DMS 273 (cell line): ENCODE measurements around the gene HNRNPCL2.
"Not testable (repeated sequence)": the region's sequence is repeated elsewhere in the genome, so short reads cannot be mapped to it uniquely, and the experiment has no call there.

Experiments
- DNase-seq: peaks from one replicate; lab custom pipeline; 2025; ENCODE audit not compliant: unreplicated experiment; lab: John Stamatoyannopoulos, UW

The HNRNPCL2 gene

DNA sequence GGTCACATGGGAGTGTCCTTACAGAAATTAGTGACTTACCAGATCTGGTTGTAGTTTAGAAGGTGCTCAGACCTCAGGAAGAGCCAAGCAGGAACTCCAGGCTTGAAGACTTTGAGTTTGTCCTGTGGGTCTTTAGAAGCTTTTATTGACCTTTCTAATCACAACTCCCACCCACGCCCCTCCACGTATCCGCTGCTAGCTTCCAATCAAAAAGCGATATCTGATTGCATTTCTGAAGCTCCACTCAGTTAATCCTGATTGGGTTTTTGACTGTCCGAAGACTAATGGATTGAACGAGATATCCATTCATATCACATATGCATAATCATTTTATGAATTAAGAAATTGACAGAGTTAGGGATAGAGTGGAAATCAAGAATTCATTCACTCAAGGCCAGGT is at the start of gene HNRNPCL2:
TSS of gene HNRNPCL2 (minus strand) at position 101 of the 400 bp plus-strand sequence. CDS start 454 bp downstream, outside the sequence.
- not testable (repeated sequence) for DNase-seq

DNA sequence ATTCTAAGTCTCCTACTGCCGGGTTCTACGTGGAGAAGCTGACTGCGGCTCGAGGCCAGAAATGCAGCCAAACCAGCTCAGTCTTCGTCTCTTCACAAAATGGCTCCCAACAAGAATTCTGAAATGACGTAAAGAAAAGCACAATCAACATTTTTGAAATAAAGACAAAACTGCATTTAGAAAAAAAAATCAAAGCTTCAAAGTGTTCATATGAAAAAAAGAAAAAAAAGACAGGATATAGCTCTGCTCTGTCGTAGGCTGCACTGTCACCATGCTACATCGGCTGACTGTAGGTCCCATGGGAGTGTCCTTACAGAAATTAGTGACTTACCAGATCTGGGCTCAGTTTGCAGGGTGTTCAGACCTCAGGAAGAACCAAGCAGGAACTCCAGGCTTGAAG is 48.9 kb upstream of the HNRNPCL2 start, which contains the start of gene HNRNPCL4:
TSS of gene HNRNPCL4 (minus strand) at position 101 of the 400 bp plus-strand sequence. CDS start 164 bp downstream, outside the sequence.
- DNase-seq = not testable (repeated sequence)

DNA sequence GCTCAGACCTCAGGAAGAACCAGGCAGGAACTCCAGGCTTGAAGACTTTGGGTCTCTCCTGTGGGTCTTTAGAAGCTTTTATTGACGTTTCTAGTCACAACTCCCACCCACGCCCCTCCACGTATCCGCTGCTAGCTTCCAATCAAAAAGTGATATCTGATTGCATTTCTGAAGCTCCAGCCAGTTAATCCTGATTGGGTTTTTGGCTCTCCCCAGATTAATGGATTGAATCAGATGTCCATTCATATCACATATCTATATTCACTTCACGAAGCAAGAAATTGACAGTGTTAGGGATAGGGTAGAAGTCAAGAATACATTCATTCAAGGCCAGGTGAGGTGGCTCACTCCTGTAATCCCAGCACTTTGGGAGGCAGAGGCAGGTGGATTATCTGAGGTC is 39.3 kb upstream of the HNRNPCL2 start, which contains the start of gene PRAMEF26:
TSS of gene PRAMEF26 (minus strand) at position 101 of the 400 bp plus-strand sequence. CDS start 2,914 bp downstream, outside the sequence.
- not testable (repeated sequence) for DNase-seq

DNA sequence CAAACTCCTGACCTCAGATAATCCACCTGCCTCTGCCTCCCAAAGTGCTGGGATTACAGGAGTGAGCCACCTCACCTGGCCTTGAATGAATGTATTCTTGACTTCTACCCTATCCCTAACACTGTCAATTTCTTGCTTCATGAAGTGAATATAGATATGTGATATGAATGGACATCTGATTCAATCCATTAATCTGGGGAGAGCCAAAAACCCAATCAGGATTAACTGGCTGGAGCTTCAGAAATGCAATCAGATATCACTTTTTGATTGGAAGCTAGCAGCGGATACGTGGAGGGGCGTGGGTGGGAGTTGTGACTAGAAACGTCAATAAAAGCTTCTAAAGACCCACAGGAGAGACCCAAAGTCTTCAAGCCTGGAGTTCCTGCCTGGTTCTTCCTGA is 46.2 kb downstream of the HNRNPCL2 start, which contains the start of gene PRAMEF25:
TSS of gene PRAMEF25 (plus strand) at position 301 of the 400 bp plus-strand sequence. CDS start 2,920 bp downstream, outside the sequence.
- not testable (repeated sequence) for DNase-seq
